HepG2 (cell line): ENCODE data around the gene TUBB2B. TPM values are rescaled to one million over a fixed set of nuclear protein-coding genes. Genes with fewer than 3 reads are reported as not detected.

Experiments
- GABPA ChIP-seq, 2 experiments: IDR thresholded peaks; 2 replicates each; pipeline ENCODE4 v1.6.1; 2011 to 2016; ENCODE audit warnings: low read depth in 2 of 2, low read length in 1 of 2, missing biosample characterization in 1 of 2, missing genetic modification characterization in 1 of 2
- HMGXB3 ChIP-seq: sonication (generic); formaldehyde crosslinking; IDR thresholded peaks from 2 replicates; pipeline ENCODE4 v1.4.0; 2020; ENCODE audit warnings: missing genetic modification reagents, borderline replicate concordance
- NCOR1 ChIP-seq: fragments of 200-600 bp; sonication (generic); IDR thresholded peaks from 2 replicates; pipeline ENCODE4 v1.7.0; 2017; ENCODE audit warnings: antibody characterized with exemption, low read length, borderline replicate concordance
- PLRG1 ChIP-seq: fragments of 450-650 bp; conservative IDR thresholded peaks from 2 replicates; pipeline ENCODE4 v1.6.1; 2016
- ZFAT ChIP-seq: sonication (generic); formaldehyde crosslinking; conservative IDR thresholded peaks from 2 replicates; pipeline ENCODE4 v1.8.1; 2023; ENCODE audit warnings: missing genetic modification reagents, inconsistent platforms
- ZGPAT ChIP-seq: IDR thresholded peaks from 2 replicates; pipeline ENCODE4 v1.6.1; 2016; ENCODE audit warnings: mild to moderate bottlenecking
- ZNF142 ChIP-seq: sonication (generic); formaldehyde crosslinking; IDR thresholded peaks from 2 replicates; pipeline ENCODE4 v1.4.0; 2020; ENCODE audit warnings: missing genetic modification reagents
- ZNF292 ChIP-seq: sonication (generic); formaldehyde crosslinking; IDR thresholded peaks from 2 replicates; pipeline ENCODE4 v1.8.1; 2022; ENCODE audit warnings: mild to moderate bottlenecking, low read depth, missing genetic modification reagents, borderline replicate concordance
- ZNF687 ChIP-seq: sonication (generic); formaldehyde crosslinking; IDR thresholded peaks from 2 replicates; pipeline ENCODE4 v1.5.1; 2020; ENCODE audit warnings: mild to moderate bottlenecking, missing genetic modification reagents, moderate library complexity
- ZNF781 ChIP-seq: sonication (generic); formaldehyde crosslinking; IDR thresholded peaks from 2 replicates; pipeline ENCODE4 v1.5.1; 2020; ENCODE audit warnings: borderline replicate concordance, mild to moderate bottlenecking, missing genetic modification reagents; ENCODE audit errors: not compliant biosample characterization
- polyA plus RNA-seq, 8 experiments: library from polyadenylated mRNA; depleted of rRNA in 3 of 8; stranded (reverse) in 7 of 8; unstranded in 1 of 8; fragments of >200 nt; fragmentation: Illumina TruSeq in 4 of 8; extraction: Trizol in 4 of 8; gene quantifications; 2 replicates each; pipeline versions ENCODE4 v1.2.1 to v1.2.3, GENCODE V29; 2011 to 2016; ENCODE audit warnings: low read depth in 4 of 8, missing spikeins in 1 of 8, mixed read lengths in 1 of 8; ENCODE audit not compliant: insufficient read depth in 1 of 8
- total RNA-seq, 5 experiments: library from RNA; depleted of rRNA; stranded (reverse); fragments of >200 nt; fragmentation: Illumina TruSeq; extraction: Trizol; gene quantifications; 2 replicates each; pipeline ENCODE4 v1.2.3, GENCODE V29; 2016; ENCODE audit warnings: low read depth in 1 of 5

Gene TUBB2B
- total and polyA plus RNA-seq, 2 of the 13 experiments (the other 11 are each of a cell fraction or from before 2014, with no cell fraction given) = 10.3 to 23.6 TPM

- TF ChIP-seq ZNF687 (CRISPR knock-in tag) (peak; percentile 73), ZNF292 (CRISPR knock-in tag) (no peak; the same call in 1 of the 2 replicates), ZFAT (CRISPR knock-in tag) (no peak), ZNF142 (CRISPR knock-in tag) (no peak), HMGXB3 (peak; percentile 64; the same call in 1 of the 2 replicates), GABPA (IDR thresholded peaks at IDR 0.05; ENCODE audit: low read depth, low read length) (no peak), GABPA (CRISPR knock-in tag; IDR thresholded peaks at IDR 0.05; ENCODE audit: low read depth) (no peak), ZGPAT (0 out of 2 replicates have a peak, but pooled peaks have one; percentile 23), NCOR1 (no peak; the same call in 1 of the 2 replicates), ZNF781 (no peak), PLRG1 (no peak)
These were observed 20.0 kb upstream of the TUBB2B start (continued) for GRCh38 chr6:3247255-3248146.
